Sigmoid colon (tissue), 4 donors: Measurements from ENCODE around the gene BUB1.

Experiments
- CTCF ChIP-seq, 4 experiments: fragments of 450-650 bp in 3 of 4; fragments of 200-600 bp in 1 of 4; IDR thresholded peaks; one replicate each; pipeline ENCODE4 v1.5.1; 2016 to 2019; ENCODE audit warnings: antibody characterized with exemption in 4 of 4, mild to moderate bottlenecking in 3 of 4, moderate library complexity in 2 of 4
- EP300 ChIP-seq, 4 donors: sonication (generic); formaldehyde crosslinking; IDR thresholded peaks; one replicate each; pipeline ENCODE4 v1.6.1; 2017; ENCODE audit warnings: antibody characterized with exemption in 4 of 4
- POLR2A ChIP-seq, 2 donors: fragments of 450-650 bp; IDR thresholded peaks; one replicate each; pipeline ENCODE4 v1.6.1; 2016; ENCODE audit warnings: antibody characterized with exemption in 2 of 2, mild to moderate bottlenecking in 2 of 2, moderate library complexity in 2 of 2

- TF ChIP-seq CTCF (IDR thresholded peaks at IDR 0.05) (no peak), EP300 (IDR thresholded peaks at IDR 0.05) (no peak), POLR2A (IDR thresholded peaks at IDR 0.05) (no peak)
Measured at GRCh38 chr2:110682872-110683271, 5.0 kb upstream of the BUB1 start.
